ENCODE results near the gene MUC5B. TPM values are rescaled to one million over a fixed set of nuclear protein-coding genes. Genes with fewer than 3 reads are reported as not detected.

The MUC5B gene
- total and polyA plus RNA-seq, 4 donors = 0.17 to 0.95 (median 0.50) TPM; not detected in 1

DNA sequence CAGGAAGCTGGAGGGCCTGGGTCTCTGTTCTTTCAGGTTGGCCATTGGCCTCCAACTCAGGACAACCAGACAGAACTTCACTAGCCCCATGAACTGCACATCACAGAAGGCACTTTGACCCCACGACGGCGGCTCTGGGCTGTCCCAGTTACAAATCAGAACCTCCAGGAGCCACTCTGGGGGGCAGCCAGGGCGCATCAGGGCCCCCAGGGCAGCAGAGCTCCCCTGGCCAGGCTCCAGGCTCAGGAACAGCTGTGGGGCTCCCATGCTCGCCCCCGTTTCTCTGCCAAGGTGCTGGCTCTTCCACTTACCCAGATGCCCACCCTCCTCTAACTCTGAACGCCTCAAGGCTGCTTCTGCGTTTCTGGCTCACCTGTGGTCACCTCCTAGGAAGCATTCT lies 61.0 kb downstream of the MUC5B start (continued):
- TF ChIP-seq SP1 (IDR thresholded peaks at IDR 0.05) (no peak), JUND (IDR thresholded peaks at IDR 0.05) (no peak)

DNA sequence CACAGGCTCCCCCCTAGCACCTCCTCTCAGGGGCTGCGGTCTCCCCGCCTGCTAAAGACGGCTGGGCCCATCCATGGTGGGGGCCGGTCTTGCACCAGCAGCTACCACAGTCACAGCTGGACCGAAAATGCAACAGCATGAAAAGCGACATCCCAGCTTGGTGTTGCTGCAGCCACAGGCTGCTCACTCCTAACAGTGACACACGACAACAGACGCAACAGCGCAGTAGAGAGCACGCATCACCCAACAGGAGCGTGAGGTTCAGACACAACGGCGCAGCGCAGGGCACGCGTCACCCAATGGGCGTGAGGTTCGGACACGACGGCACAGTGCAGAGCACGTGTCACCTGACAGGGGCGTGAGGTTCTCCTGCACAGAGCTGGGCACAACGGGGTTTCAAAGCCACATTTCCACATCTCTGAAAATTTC lies 62.5 kb downstream of the MUC5B start:
- 96% methylated on average over 23 of the region's 23 CpGs for WGBS
- Histone ChIP-seq H3K9ac (ENCODE audit: low read depth in 1 of 2, low read length in 2 of 2) (no peak overlapping the region), H3K4me1 (ENCODE audit: control insufficient read depth in 4 of 4, insufficient read depth in 4 of 4, low read length in 3 of 4) (peaks cover 0 to 3% (median 0%) of the 10 kb centered on the region in 4 donors), H3K27ac (ENCODE audit: low read depth in 1 of 2, low read length in 2 of 2) (no peak overlapping the region), H3K27me3 (ENCODE audit: control insufficient read depth in 4 of 4, insufficient read depth in 4 of 4, low read length in 3 of 4) (no peaks in the 10 kb centered on the region), H3K4me3 (ENCODE audit: low read depth in 1 of 3, low read length in 3 of 3) (no peak overlapping the region), H3K9me3 (ENCODE audit: control insufficient read depth in 4 of 4, low read length in 3 of 4) (no peaks in the 10 kb centered on the region), H3K36me3 (ENCODE audit: control insufficient read depth in 4 of 4, insufficient read depth in 3 of 4, low read depth in 1 of 4, low read length in 3 of 4) (peaks cover 33 to 80% (median 44%) of the 10 kb centered on the region in 4 donors)
- TF ChIP-seq NR2F2 (IDR thresholded peaks at IDR 0.05) (no peak), SP1 (IDR thresholded peaks at IDR 0.05) (no peak)
- TF ChIP-seq, protein P1, sequence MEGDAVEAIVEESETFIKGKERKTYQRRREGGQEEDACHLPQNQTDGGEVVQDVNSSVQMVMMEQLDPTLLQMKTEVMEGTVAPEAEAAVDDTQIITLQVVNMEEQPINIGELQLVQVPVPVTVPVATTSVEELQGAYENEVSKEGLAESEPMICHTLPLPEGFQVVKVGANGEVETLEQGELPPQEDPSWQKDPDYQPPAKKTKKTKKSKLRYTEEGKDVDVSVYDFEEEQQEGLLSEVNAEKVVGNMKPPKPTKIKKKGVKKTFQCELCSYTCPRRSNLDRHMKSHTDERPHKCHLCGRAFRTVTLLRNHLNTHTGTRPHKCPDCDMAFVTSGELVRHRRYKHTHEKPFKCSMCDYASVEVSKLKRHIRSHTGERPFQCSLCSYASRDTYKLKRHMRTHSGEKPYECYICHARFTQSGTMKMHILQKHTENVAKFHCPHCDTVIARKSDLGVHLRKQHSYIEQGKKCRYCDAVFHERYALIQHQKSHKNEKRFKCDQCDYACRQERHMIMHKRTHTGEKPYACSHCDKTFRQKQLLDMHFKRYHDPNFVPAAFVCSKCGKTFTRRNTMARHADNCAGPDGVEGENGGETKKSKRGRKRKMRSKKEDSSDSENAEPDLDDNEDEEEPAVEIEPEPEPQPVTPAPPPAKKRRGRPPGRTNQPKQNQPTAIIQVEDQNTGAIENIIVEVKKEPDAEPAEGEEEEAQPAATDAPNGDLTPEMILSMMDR (IDR thresholded peaks at IDR 0.05; ENCODE audit: low read depth, low read length, missing input control) = no peak
- DNase-seq (ENCODE audit: low spot score) = no peak

DNA sequence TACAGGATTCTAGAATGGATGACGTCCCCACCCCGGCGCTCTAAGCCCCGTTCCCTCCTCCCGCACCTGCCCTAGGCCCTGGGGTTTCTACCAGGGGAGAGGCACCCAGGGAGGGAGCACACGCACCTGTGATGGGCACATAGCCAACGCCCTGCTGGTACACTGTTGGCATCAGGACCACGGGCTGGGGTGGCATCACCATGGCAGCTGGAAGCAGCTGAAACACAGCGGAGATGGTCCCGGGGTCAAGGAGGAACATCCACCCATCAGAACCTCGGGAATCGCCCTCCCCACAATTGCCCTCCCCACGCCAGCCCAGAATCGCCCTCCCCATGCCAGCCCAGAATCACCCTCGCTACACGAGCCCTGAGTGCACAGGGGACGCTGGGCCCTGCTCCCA lies 63.0 kb downstream of the MUC5B start:
- Histone ChIP-seq H3K4me3 (ENCODE audit: low read depth in 1 of 3, low read length in 3 of 3) (no peak overlapping the region), H3K27ac (ENCODE audit: low read depth in 1 of 2, low read length in 2 of 2) (no peak overlapping the region), H3K4me1 (ENCODE audit: control insufficient read depth in 4 of 4, insufficient read depth in 4 of 4, low read length in 3 of 4) (peaks cover 0 to 3% (median 0%) of the 10 kb centered on the region in 4 donors), H3K9me3 (ENCODE audit: control insufficient read depth in 4 of 4, low read length in 3 of 4) (no peaks in the 10 kb centered on the region), H3K27me3 (ENCODE audit: control insufficient read depth in 4 of 4, insufficient read depth in 4 of 4, low read length in 3 of 4) (no peaks in the 10 kb centered on the region), H3K9ac (ENCODE audit: low read depth in 1 of 2, low read length in 2 of 2) (no peak overlapping the region), H3K36me3 (ENCODE audit: control insufficient read depth in 4 of 4, insufficient read depth in 3 of 4, low read depth in 1 of 4, low read length in 3 of 4) (peaks cover 29 to 80% (median 45%) of the 10 kb centered on the region in 4 donors)
- 92% methylated on average over 17 of the region's 17 CpGs for WGBS
- no peak for DNase-seq (ENCODE audit: low spot score)
- TF ChIP-seq SP1 (IDR thresholded peaks at IDR 0.05) (no peak), FOXA2 (IDR thresholded peaks at IDR 0.05) (no peak), TAF1 (conservative IDR thresholded peaks at IDR 0.05) (no peak), HNF4A (conservative IDR thresholded peaks at IDR 0.05) (no peak), YY1 (IDR thresholded peaks at IDR 0.05) (no peak)
- TF ChIP-seq, protein P2, sequence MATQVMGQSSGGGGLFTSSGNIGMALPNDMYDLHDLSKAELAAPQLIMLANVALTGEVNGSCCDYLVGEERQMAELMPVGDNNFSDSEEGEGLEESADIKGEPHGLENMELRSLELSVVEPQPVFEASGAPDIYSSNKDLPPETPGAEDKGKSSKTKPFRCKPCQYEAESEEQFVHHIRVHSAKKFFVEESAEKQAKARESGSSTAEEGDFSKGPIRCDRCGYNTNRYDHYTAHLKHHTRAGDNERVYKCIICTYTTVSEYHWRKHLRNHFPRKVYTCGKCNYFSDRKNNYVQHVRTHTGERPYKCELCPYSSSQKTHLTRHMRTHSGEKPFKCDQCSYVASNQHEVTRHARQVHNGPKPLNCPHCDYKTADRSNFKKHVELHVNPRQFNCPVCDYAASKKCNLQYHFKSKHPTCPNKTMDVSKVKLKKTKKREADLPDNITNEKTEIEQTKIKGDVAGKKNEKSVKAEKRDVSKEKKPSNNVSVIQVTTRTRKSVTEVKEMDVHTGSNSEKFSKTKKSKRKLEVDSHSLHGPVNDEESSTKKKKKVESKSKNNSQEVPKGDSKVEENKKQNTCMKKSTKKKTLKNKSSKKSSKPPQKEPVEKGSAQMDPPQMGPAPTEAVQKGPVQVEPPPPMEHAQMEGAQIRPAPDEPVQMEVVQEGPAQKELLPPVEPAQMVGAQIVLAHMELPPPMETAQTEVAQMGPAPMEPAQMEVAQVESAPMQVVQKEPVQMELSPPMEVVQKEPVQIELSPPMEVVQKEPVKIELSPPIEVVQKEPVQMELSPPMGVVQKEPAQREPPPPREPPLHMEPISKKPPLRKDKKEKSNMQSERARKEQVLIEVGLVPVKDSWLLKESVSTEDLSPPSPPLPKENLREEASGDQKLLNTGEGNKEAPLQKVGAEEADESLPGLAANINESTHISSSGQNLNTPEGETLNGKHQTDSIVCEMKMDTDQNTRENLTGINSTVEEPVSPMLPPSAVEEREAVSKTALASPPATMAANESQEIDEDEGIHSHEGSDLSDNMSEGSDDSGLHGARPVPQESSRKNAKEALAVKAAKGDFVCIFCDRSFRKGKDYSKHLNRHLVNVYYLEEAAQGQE (IDR thresholded peaks at IDR 0.05) = no peak
- TF ChIP-seq, protein P1 (IDR thresholded peaks at IDR 0.05; ENCODE audit: low read depth, low read length, missing input control) = no peak
- TF ChIP-seq, protein P3, sequence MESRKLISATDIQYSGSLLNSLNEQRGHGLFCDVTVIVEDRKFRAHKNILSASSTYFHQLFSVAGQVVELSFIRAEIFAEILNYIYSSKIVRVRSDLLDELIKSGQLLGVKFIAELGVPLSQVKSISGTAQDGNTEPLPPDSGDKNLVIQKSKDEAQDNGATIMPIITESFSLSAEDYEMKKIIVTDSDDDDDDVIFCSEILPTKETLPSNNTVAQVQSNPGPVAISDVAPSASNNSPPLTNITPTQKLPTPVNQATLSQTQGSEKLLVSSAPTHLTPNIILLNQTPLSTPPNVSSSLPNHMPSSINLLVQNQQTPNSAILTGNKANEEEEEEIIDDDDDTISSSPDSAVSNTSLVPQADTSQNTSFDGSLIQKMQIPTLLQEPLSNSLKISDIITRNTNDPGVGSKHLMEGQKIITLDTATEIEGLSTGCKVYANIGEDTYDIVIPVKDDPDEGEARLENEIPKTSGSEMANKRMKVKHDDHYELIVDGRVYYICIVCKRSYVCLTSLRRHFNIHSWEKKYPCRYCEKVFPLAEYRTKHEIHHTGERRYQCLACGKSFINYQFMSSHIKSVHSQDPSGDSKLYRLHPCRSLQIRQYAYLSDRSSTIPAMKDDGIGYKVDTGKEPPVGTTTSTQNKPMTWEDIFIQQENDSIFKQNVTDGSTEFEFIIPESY (IDR thresholded peaks at IDR 0.05) = no peak
- TF ChIP-seq, protein P4, sequence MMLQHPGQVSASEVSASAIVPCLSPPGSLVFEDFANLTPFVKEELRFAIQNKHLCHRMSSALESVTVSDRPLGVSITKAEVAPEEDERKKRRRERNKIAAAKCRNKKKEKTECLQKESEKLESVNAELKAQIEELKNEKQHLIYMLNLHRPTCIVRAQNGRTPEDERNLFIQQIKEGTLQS (IDR thresholded peaks at IDR 0.05) = no peak
- TF ChIP-seq, protein P5, sequence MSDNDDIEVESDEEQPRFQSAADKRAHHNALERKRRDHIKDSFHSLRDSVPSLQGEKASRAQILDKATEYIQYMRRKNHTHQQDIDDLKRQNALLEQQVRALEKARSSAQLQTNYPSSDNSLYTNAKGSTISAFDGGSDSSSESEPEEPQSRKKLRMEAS (IDR thresholded peaks at IDR 0.05) = no peak

All from liver (tissue), 9 donors.